T-helper 17 cell (primary cell): ENCODE data around the gene SORBS1. TPM values are rescaled to one million over a fixed set of nuclear protein-coding genes. Genes with fewer than 3 reads are reported as not detected.

Source experiments
- ATAC-seq: fragments of 150-1000 bp; cut with Tn5 transposase; 2 replicates; pipeline ENCODE4 v1.10.0; 2021; ENCODE audit warnings: mild to moderate bottlenecking, moderate library complexity
- DNase-seq, 3 donors: peaks; one replicate each; pipeline versions ENCODE4 v3.0.0 to v3.0.0-alpha.2; 2020 to 2021
- H3K9me3 ChIP-seq: one replicate; pipeline ENCODE4 v1.7.0; 2013; ENCODE audit warnings: low read length, mild to moderate bottlenecking; ENCODE audit not compliant: control insufficient read depth, poor library complexity, severe bottlenecking
- H3K27ac Mint-ChIP-seq: one replicate; pipeline ENCODE4 v1.8.0; 2022; ENCODE audit warnings: mild to moderate bottlenecking, moderate library complexity, mixed read lengths
- H3K27me3 Mint-ChIP-seq: one replicate; pipeline ENCODE4 v1.8.0; 2022; ENCODE audit warnings: mixed read lengths
- H3K36me3 Mint-ChIP-seq: one replicate; pipeline ENCODE4 v1.8.0; 2022; ENCODE audit warnings: low read depth, mixed read lengths
- H3K4me1 Mint-ChIP-seq: one replicate; pipeline ENCODE4 v1.8.0; 2022; ENCODE audit warnings: mild to moderate bottlenecking, mixed read lengths
- H3K4me3 Mint-ChIP-seq: one replicate; pipeline ENCODE4 v1.8.0; 2022; ENCODE audit warnings: mild to moderate bottlenecking, moderate library complexity, mixed read lengths
- total RNA-seq, 4 donors: library from RNA in 2 of 4; stranded (reverse) in 2 of 4; gene quantifications; one replicate each; pipeline ENCODE4 v1.2.3 and lab custom pipeline; 2022 to 2026

SORBS1 gene
- total RNA-seq, 2 donors from 2014 or later, result 2.5 to 5.0 TPM

DNA sequence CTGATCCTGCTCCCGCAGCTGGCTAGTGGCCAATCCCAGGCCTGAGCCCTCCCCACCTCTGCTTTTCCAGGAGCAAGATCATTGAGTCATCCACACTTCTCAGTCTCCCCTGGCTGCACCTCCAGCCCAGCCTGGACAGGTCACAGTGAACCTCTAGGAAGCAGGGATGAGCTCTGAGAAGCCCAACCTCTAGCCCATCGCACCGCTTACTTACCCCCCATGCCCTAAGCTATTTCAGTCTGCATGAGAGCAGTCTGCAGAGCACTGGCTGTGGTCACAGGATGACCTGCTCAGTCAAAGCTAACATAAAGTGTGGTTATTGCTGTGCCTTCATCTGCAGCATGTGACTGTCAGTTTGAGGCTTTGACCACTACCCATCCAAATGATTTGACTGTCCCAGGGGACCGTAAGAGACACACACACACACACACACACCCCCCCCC lies 129.2 kb downstream of the SORBS1 start:
- ATAC-seq (no peak), DNase-seq (no peak)
- H3K4me1 Mint-ChIP-seq, result peaks cover 2% of the 10 kb centered on the region
- H3K9me3 ChIP-seq, result no peaks in the 10 kb centered on the region
- peaks cover 2% of the 10 kb centered on the region for H3K36me3 Mint-ChIP-seq
- H3K27ac Mint-ChIP-seq, result no peak overlapping the region
- no peak overlapping the region for H3K4me3 Mint-ChIP-seq
- peaks cover 14% of the 10 kb centered on the region for H3K27me3 Mint-ChIP-seq

DNA sequence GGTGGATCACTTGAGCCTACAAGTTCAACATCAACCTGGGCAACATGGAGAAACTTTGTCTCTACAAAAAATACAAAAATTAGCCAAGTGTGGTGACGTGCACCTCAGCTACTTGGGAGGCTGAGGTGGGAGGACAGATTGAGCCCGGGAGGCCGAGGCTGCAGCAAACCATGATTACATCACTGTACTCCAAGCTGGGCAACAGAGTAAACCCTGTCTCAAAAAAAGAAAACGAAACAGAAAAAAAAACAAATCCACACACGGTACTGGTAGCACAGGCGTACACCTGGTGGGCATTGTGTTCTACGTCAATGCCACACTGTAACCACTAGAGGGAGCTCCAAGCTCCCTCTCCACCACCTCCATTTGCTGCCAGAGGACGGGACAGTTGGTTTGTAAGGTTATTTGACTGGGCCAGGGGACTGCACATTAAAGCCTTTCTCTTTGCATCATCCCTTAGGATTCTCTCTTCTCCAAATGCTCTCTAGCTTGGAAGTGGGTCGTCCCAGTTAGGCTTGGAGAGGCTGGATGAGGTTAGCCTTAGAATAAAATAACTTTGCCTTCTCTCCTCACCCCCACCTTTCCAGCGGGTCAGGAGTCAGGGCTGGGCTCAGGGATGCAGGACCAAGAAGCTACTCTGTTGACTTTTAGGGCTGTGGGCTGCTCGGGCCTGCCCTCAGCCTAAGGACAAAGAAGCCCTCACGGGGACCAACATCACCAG lies 130.8 kb downstream of the SORBS1 start:
- Mint-ChIP-seq H3K36me3 (peaks cover 2% of the 10 kb centered on the region), H3K4me3 (no peak overlapping the region), H3K27me3 (peaks cover 14% of the 10 kb centered on the region), H3K4me1 (peaks cover 2% of the 10 kb centered on the region), H3K27ac (no peak overlapping the region)
- H3K9me3 ChIP-seq, result no peaks in the 10 kb centered on the region
- DNase-seq (peak in 1 of 3 donors; percentile 18), ATAC-seq (peak; percentile 89)

DNA sequence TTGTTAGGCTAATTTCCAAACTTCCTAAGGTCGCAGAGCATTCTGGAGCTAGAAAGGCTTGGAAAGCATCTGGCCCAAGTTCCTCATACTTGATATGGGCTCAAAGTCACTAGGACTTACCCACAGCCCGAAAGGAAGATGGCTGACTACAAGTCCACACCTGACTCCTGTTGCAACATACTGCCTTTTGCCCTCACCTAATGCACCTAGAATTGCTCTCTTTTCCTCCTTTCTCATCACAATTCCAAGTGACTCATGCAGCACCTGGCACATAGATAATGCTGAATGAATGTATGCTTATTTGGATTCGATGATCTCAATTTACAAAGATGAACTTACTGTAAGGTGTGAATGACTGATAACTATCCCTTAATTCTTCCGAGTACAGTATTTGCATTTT lies 131.5 kb downstream of the SORBS1 start:
- Mint-ChIP-seq H3K36me3 (peaks cover 2% of the 10 kb centered on the region), H3K27me3 (peaks cover 14% of the 10 kb centered on the region), H3K27ac (no peak overlapping the region), H3K4me3 (no peak overlapping the region), H3K4me1 (peaks cover 2% of the 10 kb centered on the region)
- H3K9me3 ChIP-seq, result no peaks in the 10 kb centered on the region
- no peak for ATAC-seq
- no peak for DNase-seq

DNA sequence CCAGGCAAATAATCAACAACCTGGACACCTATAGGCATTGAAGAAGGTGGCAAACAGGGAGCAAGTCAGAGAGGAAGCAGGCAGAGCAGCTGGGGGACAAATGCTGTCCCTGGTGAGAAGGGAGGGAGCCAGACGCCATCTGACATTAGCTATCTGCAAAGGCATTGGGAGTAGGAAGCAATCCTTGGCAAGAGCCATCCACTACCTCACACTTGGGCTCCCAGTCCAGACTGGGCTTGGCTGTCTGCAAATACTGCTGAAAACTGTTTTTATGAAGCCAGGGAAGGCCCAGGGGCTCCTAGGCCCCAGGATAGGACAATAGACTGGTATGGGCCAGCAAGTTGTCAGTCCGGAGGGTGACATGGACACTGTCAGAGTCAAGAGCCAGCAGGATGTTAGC lies 132.5 kb downstream of the SORBS1 start:
- no peak for DNase-seq
- Mint-ChIP-seq H3K36me3 (no peaks in the 10 kb centered on the region), H3K4me1 (peaks cover 2% of the 10 kb centered on the region), H3K4me3 (no peak overlapping the region), H3K27me3 (peaks cover 14% of the 10 kb centered on the region), H3K27ac (peak overlapping the region; percentile 6)
- no peaks in the 10 kb centered on the region for H3K9me3 ChIP-seq
- ATAC-seq, result no peak

DNA sequence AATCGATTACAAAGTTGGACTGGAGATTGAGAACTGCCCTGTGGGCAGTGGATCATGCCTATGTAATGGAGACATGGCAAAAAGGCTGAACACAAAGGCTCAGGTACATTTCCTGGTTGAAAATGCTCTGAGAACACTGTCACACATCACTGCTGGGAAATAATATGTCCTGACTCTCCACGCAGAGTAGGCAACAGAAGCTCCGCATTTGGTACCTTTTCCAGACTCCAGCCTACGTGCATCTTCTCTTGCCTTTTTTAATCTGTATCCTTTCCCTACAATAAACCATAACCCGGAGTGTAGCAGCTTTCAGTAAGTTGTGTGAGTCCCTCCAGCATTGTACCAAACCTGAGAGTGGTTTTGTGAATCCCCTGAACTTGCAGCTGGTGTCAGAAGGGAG lies 134.7 kb downstream of the SORBS1 start:
- no peak for DNase-seq
- Mint-ChIP-seq H3K4me3 (no peak overlapping the region), H3K27me3 (peaks cover 14% of the 10 kb centered on the region), H3K36me3 (no peaks in the 10 kb centered on the region), H3K4me1 (peaks cover 2% of the 10 kb centered on the region), H3K27ac (no peak overlapping the region)
- ATAC-seq, result no peak
- H3K9me3 ChIP-seq, result no peaks in the 10 kb centered on the region

DNA sequence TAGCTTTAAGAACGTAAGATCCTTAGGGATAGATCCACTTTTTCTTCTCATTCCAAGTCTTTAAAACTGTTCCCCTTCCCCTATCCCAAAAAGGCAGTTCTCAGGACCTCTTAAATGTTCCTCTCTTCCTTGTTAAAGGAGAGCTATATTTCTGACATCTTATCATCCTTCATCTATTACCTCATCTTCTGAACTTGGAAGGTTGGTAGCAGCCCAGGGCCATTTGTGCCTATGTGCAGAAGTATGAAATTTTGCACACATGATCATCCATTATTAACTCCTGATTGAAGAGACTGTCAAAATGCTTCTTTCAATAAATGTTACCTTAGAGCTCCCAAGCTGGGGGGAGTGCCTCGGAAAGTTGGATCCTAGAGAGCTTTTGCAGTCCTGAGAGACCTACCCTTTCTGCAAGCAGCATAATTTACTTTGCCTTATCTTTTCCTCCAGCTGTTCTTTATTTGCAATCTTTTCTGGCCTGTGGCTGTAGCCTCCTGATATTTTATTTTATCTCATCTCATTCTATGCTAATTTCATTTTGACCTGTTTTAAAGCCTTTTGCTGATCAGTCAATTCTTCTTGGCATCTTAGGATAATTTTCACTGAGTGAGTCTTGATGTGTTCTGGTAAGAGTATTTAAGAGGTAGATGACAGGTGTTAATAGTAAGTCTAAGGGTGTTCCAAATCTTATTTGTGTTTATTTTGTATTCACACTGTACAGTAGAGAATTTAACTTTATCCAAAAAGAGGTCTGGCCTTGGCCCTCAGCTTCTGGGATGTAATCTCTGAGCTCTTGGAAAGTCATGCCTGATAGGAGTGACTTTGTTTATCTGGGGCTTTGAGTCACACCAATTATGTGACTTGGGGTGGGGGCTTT lies 135.3 kb downstream of the SORBS1 start:
- no peak overlapping the region for H3K27ac Mint-ChIP-seq
- peaks cover 14% of the 10 kb centered on the region for H3K27me3 Mint-ChIP-seq
- H3K4me1 Mint-ChIP-seq, result peaks cover 2% of the 10 kb centered on the region
- no peak overlapping the region for H3K4me3 Mint-ChIP-seq
- ATAC-seq (no peak), DNase-seq (no peak)
- H3K9me3 ChIP-seq, result no peaks in the 10 kb centered on the region
- no peaks in the 10 kb centered on the region for H3K36me3 Mint-ChIP-seq

DNA sequence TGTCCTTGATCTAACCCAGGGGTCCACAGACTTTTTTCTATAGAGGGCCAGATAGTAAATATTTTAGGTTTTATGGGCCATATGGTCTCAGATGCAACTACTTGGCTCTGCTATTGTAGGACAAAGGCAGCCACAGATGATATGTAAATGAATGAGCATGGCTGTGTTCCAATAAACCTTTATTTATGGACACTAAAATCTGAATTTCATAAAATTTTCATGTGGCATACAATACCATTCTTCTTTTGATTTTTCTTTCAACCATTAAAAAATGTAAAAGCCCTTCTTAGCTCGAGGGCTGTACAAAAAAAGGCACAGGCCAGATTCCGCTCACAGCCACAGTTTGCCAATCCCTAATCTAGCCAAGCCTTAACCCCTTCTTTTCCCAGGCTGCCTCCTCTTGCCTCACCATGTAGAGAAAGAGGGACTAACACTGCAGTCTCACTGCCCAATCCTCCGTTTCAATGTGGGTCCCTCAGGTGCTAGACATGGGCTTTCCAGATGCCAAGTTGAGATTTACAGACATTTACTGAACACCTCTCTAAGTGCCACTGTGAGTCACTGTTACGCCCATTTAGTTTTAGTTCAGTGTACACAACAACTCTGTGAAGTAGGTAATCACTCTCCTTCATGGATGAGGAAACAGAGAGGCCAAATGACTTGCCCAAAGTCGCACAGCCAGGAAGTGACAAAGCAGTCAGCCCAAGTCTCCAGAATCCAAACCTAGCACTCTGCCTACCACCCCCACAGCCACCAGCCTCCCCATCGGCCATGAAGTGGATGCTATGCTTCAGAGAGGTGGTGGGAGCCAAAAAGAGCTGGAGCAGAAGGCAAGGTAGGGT lies 137.8 kb downstream of the SORBS1 start:
- no peak for ATAC-seq
- peaks cover 2% of the 10 kb centered on the region for H3K4me1 Mint-ChIP-seq
- H3K27me3 Mint-ChIP-seq, result peaks cover 1% of the 10 kb centered on the region
- H3K36me3 Mint-ChIP-seq, result no peaks in the 10 kb centered on the region
- DNase-seq, result no peak
- H3K9me3 ChIP-seq, result no peaks in the 10 kb centered on the region
- no peak overlapping the region for H3K27ac Mint-ChIP-seq
- H3K4me3 Mint-ChIP-seq, result no peak overlapping the region

DNA sequence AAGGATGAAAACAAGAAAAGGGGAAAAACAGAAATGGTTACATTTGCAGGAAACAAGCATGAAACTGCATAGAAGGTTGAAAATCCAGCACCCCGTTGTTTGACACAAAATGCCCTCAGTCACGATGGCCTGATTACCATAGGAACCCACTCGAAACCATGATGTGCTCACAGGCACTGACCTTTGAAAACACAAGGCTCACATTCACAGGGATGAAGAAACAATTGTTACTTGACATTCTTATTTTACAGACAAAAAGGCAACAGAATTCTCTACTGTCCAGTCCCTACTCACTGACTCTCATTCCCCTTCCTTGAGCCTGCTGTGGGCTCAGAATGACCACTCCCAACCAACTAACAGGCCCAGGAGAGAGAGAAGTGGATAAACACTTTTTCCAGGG lies 138.9 kb downstream of the SORBS1 start:
- no peaks in the 10 kb centered on the region for H3K36me3 Mint-ChIP-seq
- ATAC-seq (no peak), DNase-seq (no peak)
- H3K9me3 ChIP-seq, result no peaks in the 10 kb centered on the region
- no peak overlapping the region for H3K4me3 Mint-ChIP-seq
- no peaks in the 10 kb centered on the region for H3K27me3 Mint-ChIP-seq
- H3K27ac Mint-ChIP-seq, result no peak overlapping the region
- no peaks in the 10 kb centered on the region for H3K4me1 Mint-ChIP-seq

DNA sequence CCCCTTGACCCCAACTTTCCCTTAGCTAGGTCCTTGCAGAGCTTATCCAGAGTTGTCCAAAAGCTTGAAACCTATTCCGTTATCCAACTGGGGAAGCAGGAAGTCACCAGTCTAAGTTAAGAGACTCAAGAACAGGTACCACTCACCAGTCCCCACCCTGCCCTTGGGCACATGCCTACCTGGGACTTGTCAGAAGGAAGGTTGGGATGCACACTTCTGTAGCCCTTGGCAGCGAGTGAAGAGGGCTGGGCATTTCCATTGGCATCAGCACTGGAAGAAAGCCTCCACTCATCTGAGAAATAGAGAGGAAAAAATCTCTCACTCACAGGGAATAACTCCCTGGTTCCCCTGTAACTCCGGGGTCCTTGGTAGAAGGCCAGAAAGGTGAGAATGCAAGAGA lies 139.4 kb downstream of the SORBS1 start:
- H3K27ac Mint-ChIP-seq, result no peak overlapping the region
- H3K4me3 Mint-ChIP-seq, result no peak overlapping the region
- DNase-seq (no peak), ATAC-seq (no peak)
- no peaks in the 10 kb centered on the region for H3K4me1 Mint-ChIP-seq
- no peaks in the 10 kb centered on the region for H3K9me3 ChIP-seq
- no peaks in the 10 kb centered on the region for H3K36me3 Mint-ChIP-seq
- no peaks in the 10 kb centered on the region for H3K27me3 Mint-ChIP-seq

DNA sequence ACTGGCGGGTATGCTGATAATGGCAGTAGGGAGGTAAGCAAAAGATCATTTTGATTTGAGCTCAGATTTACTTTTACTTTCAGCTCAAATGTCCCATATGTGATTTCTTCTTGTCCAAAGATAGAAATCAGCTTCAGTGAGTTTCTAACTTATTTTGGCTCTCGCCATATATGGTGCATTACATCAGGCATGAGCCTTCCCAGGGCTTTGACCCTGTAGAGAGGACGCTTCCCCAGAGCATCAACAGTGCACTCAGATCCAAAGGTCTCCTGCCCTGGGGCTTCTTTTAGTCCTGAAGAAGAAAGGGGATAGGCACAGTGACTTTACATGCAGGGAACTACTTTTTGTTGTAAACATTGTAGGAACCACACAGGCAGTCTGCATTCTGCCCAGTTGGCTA lies 141.8 kb downstream of the SORBS1 start:
- Mint-ChIP-seq H3K27me3 (peaks cover 10% of the 10 kb centered on the region), H3K4me3 (no peak overlapping the region), H3K4me1 (no peaks in the 10 kb centered on the region), H3K27ac (no peak overlapping the region), H3K36me3 (no peaks in the 10 kb centered on the region)
- no peaks in the 10 kb centered on the region for H3K9me3 ChIP-seq
- DNase-seq (no peak), ATAC-seq (no peak)

DNA sequence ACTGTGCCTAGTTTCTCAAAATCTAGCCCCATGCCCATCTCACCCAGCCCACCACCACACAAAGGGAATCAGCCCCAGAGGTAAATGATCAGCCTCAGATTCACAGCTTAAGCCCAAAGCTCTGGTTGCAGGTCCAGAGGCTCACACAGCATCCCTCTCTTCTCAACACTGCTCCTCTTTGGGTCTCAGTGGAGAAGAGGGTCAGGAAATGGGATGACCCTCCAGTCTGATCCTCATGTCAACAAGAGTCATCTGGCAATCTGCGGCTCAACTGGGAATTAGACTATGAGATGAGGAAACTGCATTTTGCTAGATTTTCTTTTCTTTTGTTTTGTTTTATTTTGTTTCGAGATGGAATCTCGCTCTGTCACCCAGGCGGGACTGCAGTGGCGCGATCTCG lies 144.2 kb downstream of the SORBS1 start:
- Mint-ChIP-seq H3K27ac (no peak overlapping the region), H3K27me3 (peaks cover 10% of the 10 kb centered on the region), H3K36me3 (no peaks in the 10 kb centered on the region), H3K4me1 (no peaks in the 10 kb centered on the region), H3K4me3 (no peak overlapping the region)
- ATAC-seq, result no peak
- H3K9me3 ChIP-seq, result no peaks in the 10 kb centered on the region
- DNase-seq, result no peak

DNA sequence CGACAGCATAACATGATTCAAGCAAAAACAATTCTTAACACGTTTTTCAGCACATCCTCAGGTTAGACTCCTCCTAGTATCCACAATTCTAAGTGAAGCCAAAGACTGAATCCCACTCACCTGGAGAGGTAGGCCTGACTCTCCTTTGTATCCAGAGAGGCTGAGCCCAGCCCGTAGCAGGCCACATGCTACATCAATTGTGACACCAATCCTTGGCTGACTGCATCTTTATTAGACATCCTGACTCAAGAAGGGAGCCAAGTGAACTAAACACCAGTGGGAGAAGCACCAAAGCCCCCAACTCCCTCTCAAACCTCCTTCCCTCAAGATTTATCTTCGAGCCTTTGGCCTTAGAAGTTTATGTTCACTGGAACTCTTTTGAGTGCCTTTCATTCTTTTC lies 144.9 kb downstream of the SORBS1 start:
- Mint-ChIP-seq H3K4me1 (no peaks in the 10 kb centered on the region), H3K4me3 (no peak overlapping the region), H3K27me3 (peaks cover 10% of the 10 kb centered on the region), H3K27ac (no peak overlapping the region), H3K36me3 (no peaks in the 10 kb centered on the region)
- no peaks in the 10 kb centered on the region for H3K9me3 ChIP-seq
- DNase-seq (no peak), ATAC-seq (no peak)

DNA sequence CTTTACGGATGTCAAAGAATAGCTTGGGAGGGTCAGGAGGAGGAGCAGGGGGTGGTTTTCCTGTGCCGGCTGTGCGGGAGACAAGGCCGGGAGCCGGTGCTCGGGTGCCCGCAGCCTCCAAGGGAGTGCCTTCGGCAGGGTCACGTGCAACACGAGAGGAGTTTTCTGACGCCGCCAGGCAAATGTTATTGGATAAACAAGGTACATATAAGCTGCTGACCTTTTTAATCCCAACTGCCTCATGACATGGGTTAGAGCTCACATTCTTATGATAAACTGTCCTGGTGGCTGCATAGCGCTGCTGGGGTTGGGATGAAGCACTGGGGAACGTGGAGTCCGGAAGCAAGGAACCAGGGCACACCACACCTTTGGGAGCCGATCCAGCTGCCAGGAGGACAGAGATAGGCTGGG lies 145.5 kb downstream of the SORBS1 start:
- no peaks in the 10 kb centered on the region for H3K9me3 ChIP-seq
- H3K4me3 Mint-ChIP-seq, result no peak overlapping the region
- no peaks in the 10 kb centered on the region for H3K4me1 Mint-ChIP-seq
- ATAC-seq, result no peak
- no peak overlapping the region for H3K27ac Mint-ChIP-seq
- DNase-seq, result no peak
- H3K36me3 Mint-ChIP-seq, result no peaks in the 10 kb centered on the region
- peaks cover 10% of the 10 kb centered on the region for H3K27me3 Mint-ChIP-seq
